ENCODE measurements around the gene CNFN.

- TF ChIP-seq, protein P1, sequence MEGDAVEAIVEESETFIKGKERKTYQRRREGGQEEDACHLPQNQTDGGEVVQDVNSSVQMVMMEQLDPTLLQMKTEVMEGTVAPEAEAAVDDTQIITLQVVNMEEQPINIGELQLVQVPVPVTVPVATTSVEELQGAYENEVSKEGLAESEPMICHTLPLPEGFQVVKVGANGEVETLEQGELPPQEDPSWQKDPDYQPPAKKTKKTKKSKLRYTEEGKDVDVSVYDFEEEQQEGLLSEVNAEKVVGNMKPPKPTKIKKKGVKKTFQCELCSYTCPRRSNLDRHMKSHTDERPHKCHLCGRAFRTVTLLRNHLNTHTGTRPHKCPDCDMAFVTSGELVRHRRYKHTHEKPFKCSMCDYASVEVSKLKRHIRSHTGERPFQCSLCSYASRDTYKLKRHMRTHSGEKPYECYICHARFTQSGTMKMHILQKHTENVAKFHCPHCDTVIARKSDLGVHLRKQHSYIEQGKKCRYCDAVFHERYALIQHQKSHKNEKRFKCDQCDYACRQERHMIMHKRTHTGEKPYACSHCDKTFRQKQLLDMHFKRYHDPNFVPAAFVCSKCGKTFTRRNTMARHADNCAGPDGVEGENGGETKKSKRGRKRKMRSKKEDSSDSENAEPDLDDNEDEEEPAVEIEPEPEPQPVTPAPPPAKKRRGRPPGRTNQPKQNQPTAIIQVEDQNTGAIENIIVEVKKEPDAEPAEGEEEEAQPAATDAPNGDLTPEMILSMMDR (IDR thresholded peaks at IDR 0.05; ENCODE audit: low read depth, low read length): no peak
- TF ChIP-seq EZH2phosphoT487 (IDR thresholded peaks at IDR 0.05; ENCODE audit: low read depth): no peak
Observed at GRCh38 chr19:42367929-42368328, 22.2 kb downstream of the CNFN start.

Data from OCI-LY3 (cell line).